Lung (tissue), 12 donors: ENCODE results near the gene MBP. TPM values are rescaled to one million over a fixed set of nuclear protein-coding genes. Genes with fewer than 3 reads are reported as not detected.
A peak's percentile ranks its signal among the peaks of the same experiment; 100 is the strongest.

ENCODE experiments used
- ATAC-seq: fragments of 200-7000 bp; cut with Tn5 transposase; one replicate; pipeline ENCODE4 v1.9.1; 2020; ENCODE audit warnings: moderate number of reproducible peaks; ENCODE audit not compliant: insufficient read depth, low FRiP score
- DNase-seq, 3 donors: peaks; one replicate each; pipeline ENCODE4 v3.0.0-alpha.2; 2013 to 2017
- H3K27ac ChIP-seq, 2 donors: one replicate each; pipeline ENCODE4 v1.5.1; 2013; ENCODE audit warnings: mild to moderate bottlenecking in 2 of 2, moderate library complexity in 2 of 2, control low read depth in 1 of 2, inconsistent platforms in 1 of 2, low read depth in 1 of 2, low read length in 1 of 2
- H3K27me3 ChIP-seq, 3 donors: one replicate each; pipeline ENCODE4 v1.5.1; 2013; ENCODE audit warnings: low read length in 2 of 3; ENCODE audit not compliant: control insufficient read depth in 3 of 3, insufficient read depth in 3 of 3
- H3K36me3 ChIP-seq, 4 donors: one replicate each; pipeline ENCODE4 v1.5.1; 2013; ENCODE audit warnings: low read length in 4 of 4, mild to moderate bottlenecking in 1 of 4, moderate library complexity in 1 of 4; ENCODE audit not compliant: control insufficient read depth in 4 of 4, insufficient read depth in 4 of 4
- H3K4me1 ChIP-seq, 5 donors: one replicate each; pipeline ENCODE4 v1.5.1; 2013; ENCODE audit warnings: low read length in 5 of 5, mild to moderate bottlenecking in 2 of 5, moderate library complexity in 1 of 5; ENCODE audit not compliant: control insufficient read depth in 5 of 5, insufficient read depth in 5 of 5
- H3K4me3 ChIP-seq: one replicate; pipeline ENCODE4 v1.5.1; 2013; ENCODE audit warnings: mild to moderate bottlenecking, control low read depth, moderate library complexity
- H3K9ac ChIP-seq, 2 donors: one replicate each; pipeline ENCODE4 v1.5.1; 2013; ENCODE audit warnings: low read length in 2 of 2, control low read depth in 1 of 2; ENCODE audit not compliant: insufficient read depth in 1 of 2
- H3K9me3 ChIP-seq, 4 donors: one replicate each; pipeline ENCODE4 v1.5.1; 2013; ENCODE audit warnings: low read length in 3 of 4, mild to moderate bottlenecking in 1 of 4, moderate library complexity in 1 of 4; ENCODE audit not compliant: control insufficient read depth in 4 of 4, insufficient read depth in 3 of 4
- CTCF ChIP-seq: IDR thresholded peaks from 2 replicates; pipeline ENCODE4 v1.5.1; 2012; ENCODE audit warnings: mild to moderate bottlenecking; ENCODE audit errors: control extremely low read depth, extremely low read depth
- WGBS, 2 donors: extraction: QIAGEN DNeasy Blood & Tissue Kit; methylation state at CpG; one replicate each; pipeline ENCODE4 v1.1.7; 2013; 5-methylcytosine and 5-hydroxymethylcytosine counted together
- polyA plus RNA-seq, 2 donors: library from polyadenylated mRNA; stranded (reverse); fragments of 200-250 nt; gene quantifications; one replicate each; pipeline ENCODE4 v1.2.1, GENCODE V29; 2013
- total RNA-seq, 2 donors: library from RNA; depleted of rRNA in 1 of 2; stranded (reverse); fragments of >200 nt in 1 of 2; gene quantifications; one replicate each; pipeline ENCODE4 v1.2.1, GENCODE V29; 2014 to 2021
- donor health status: control.
- donor health status: control.
- donor health status: Bipolar disorder and iron deficiency.
- donor health status: healthy.
- donor health status: DM: yes; HTN: yes; CAD: no.

MBP gene
- total and polyA plus RNA-seq, 4 donors = 15.6 to 64.1 (median 30.9) TPM

DNA sequence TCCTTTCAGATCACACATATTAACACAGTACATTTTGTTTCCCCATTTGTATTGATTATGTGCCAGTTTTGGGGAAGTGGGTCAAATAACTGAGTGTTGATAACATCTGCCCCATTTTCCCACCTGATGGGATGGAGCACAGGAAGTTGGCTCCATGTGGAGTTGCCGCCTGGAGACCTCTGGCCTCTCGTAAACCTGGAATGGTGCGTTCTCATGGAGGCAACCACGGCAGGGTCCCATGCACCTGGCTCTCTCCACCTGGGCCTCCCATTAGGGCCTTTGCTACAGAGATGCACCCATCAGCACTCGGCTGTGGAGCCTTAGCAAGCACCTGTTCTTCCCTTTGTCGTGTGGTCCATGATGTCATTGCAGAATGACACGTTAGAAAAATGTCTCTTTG lies 130.6 kb downstream of the MBP start:
- H3K9ac ChIP-seq = no peak overlapping the region
- no peaks in the 10 kb centered on the region for H3K36me3 ChIP-seq
- H3K27me3 ChIP-seq = no peaks in the 10 kb centered on the region
- H3K4me3 ChIP-seq = no peak overlapping the region
- no peak for ATAC-seq
- H3K4me1 ChIP-seq = no peaks in the 10 kb centered on the region
- 91 to 92% methylated on average over 7 of the region's 7 CpGs for WGBS, 2 donors
- no peaks in the 10 kb centered on the region for H3K9me3 ChIP-seq
- no peak for TF ChIP-seq CTCF
- no peak overlapping the region for H3K27ac ChIP-seq
- no peak for DNase-seq

- H3K27ac ChIP-seq = no peak overlapping the region
- ATAC-seq (no peak), DNase-seq (no peak)
- H3K27me3 ChIP-seq = no peaks in the 10 kb centered on the region
- no peak overlapping the region for H3K4me3 ChIP-seq
- H3K36me3 ChIP-seq = no peaks in the 10 kb centered on the region
- no peaks in the 10 kb centered on the region for H3K9me3 ChIP-seq
- no peak for TF ChIP-seq CTCF
- H3K9ac ChIP-seq = no peak overlapping the region
- H3K4me1 ChIP-seq = peaks cover 0 to 3% (median 0%) of the 10 kb centered on the region in 5 donors
- WGBS, 2 donors = 87 to 91% methylated on average over 19 of the region's 19 CpGs
These were observed 131.5 kb downstream of the MBP start for GRCh38 chr18:77001041-77001440.

GRCh38 chr18:77000527-77000926 lies 132.1 kb downstream of the MBP start:
- H3K9ac ChIP-seq = no peak overlapping the region
- no peak overlapping the region for H3K27ac ChIP-seq
- peak; percentile 97 for TF ChIP-seq CTCF
- WGBS, 2 donors = 24 to 30% methylated on average over 11 of the region's 11 CpGs
- H3K9me3 ChIP-seq = no peaks in the 10 kb centered on the region
- ATAC-seq = no peak
- no peaks in the 10 kb centered on the region for H3K36me3 ChIP-seq
- H3K27me3 ChIP-seq = no peaks in the 10 kb centered on the region
- peak; percentile 61 to 68 (median 65) for DNase-seq
- H3K4me1 ChIP-seq = peaks cover 0 to 6% (median 0%) of the 10 kb centered on the region in 5 donors
- no peak overlapping the region for H3K4me3 ChIP-seq

GRCh38 chr18:76999077-76999476 lies 133.5 kb downstream of the MBP start:
- no peaks in the 10 kb centered on the region for H3K27me3 ChIP-seq
- peaks cover 0 to 6% (median 0%) of the 10 kb centered on the region in 5 donors for H3K4me1 ChIP-seq
- H3K27ac ChIP-seq = no peak overlapping the region
- H3K9me3 ChIP-seq = no peaks in the 10 kb centered on the region
- no peak for DNase-seq
- H3K36me3 ChIP-seq = no peaks in the 10 kb centered on the region
- no peak overlapping the region for H3K4me3 ChIP-seq
- H3K9ac ChIP-seq = no peak overlapping the region
- 89 to 91% methylated on average over 13 of the region's 13 CpGs for WGBS, 2 donors
- no peak for ATAC-seq
- no peak for TF ChIP-seq CTCF
